HG03135 (cell line): ENCODE results near the gene SELENOI.

Experiments used
- ATAC-seq: cut with Tn5 transposase; IDR thresholded peaks from one replicate; pipeline ENCODE4 v1.9.1; 2021; ENCODE audit warnings: mild to moderate bottlenecking, moderate library complexity; ENCODE audit not compliant: unreplicated experiment

Gene SELENOI

GRCh38 chr2:26401739-26402541, 56.0 kb downstream of the SELENOI start, which contains the start of gene DRC1:
DRC1 (plus strand) TSS chr2:26401920; CDS start chr2:26401990, 70 bp downstream.
- no peak for ATAC-seq

GRCh38 chr2:26407526-26407925, 61.6 kb downstream of the SELENOI start:
- ATAC-seq: no peak

GRCh38 chr2:26409785-26410184, 63.8 kb downstream of the SELENOI start:
- no peak for ATAC-seq

GRCh38 chr2:26410764-26411243, 64.9 kb downstream of the SELENOI start:
- ATAC-seq: no peak

- no peak for ATAC-seq
Observed at GRCh38 chr2:26411419-26411818, 65.5 kb downstream of the SELENOI start.

GRCh38 chr2:26412091-26412673, 66.2 kb downstream of the SELENOI start:
- ATAC-seq: no peak

GRCh38 chr2:26414311-26414710, 68.4 kb downstream of the SELENOI start:
- ATAC-seq: no peak

- ATAC-seq: no peak
Observed at GRCh38 chr2:26421961-26422360, 76.0 kb downstream of the SELENOI start.

GRCh38 chr2:26422947-26423629, 77.1 kb downstream of the SELENOI start:
- no peak for ATAC-seq

GRCh38 chr2:26423750-26424149, 77.8 kb downstream of the SELENOI start:
- no peak for ATAC-seq

- no peak for ATAC-seq
Observed at GRCh38 chr2:26424221-26424620, 78.3 kb downstream of the SELENOI start.

GRCh38 chr2:26428846-26429245, 82.9 kb downstream of the SELENOI start:
- no peak for ATAC-seq

GRCh38 chr2:26429779-26430578, 84.0 kb downstream of the SELENOI start:
- ATAC-seq: no peak

- no peak for ATAC-seq
Observed at GRCh38 chr2:26430826-26431225, 84.9 kb downstream of the SELENOI start.

GRCh38 chr2:26432363-26432762, 86.4 kb downstream of the SELENOI start:
- ATAC-seq: no peak

- no peak for ATAC-seq
Observed at GRCh38 chr2:26432859-26433258, 86.9 kb downstream of the SELENOI start.

GRCh38 chr2:26435106-26435505, 89.2 kb downstream of the SELENOI start:
- no peak for ATAC-seq

GRCh38 chr2:26438526-26438925, 92.6 kb downstream of the SELENOI start:
- no peak for ATAC-seq

GRCh38 chr2:26438926-26439325, 93.0 kb downstream of the SELENOI start:
- ATAC-seq: no peak

GRCh38 chr2:26442301-26442700, 96.4 kb downstream of the SELENOI start:
- ATAC-seq: no peak

GRCh38 chr2:26442707-26443106, 96.8 kb downstream of the SELENOI start:
- no peak for ATAC-seq
